HG03571 (cell line): ENCODE measurements around the gene CROCC2.

Experiments
- ATAC-seq: cut with Tn5 transposase; IDR thresholded peaks from one replicate; pipeline ENCODE4 v1.9.1; 2021; ENCODE audit not compliant: unreplicated experiment

The CROCC2 gene

DNA sequence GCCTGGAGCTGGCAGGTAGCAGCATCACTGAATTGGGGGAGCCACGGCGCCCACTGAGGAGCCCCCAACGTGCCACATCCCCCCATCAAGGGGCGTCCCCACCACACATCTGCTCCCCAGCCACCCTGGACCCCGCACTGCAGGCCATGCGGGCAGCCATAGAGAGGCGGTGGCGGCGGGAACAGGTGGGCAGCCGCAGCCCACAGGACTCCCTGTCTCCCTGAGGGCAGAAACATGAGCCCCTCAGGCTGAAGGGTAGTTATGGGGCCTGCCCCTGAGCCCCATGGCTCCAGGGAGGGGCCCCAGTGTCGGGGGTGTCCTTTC lies 26.6 kb downstream of the CROCC2 start:
- no peak for ATAC-seq

GRCh38 chr2:240933048-240933965 lies 27.2 kb downstream of the CROCC2 start:
- no peak for ATAC-seq

DNA sequence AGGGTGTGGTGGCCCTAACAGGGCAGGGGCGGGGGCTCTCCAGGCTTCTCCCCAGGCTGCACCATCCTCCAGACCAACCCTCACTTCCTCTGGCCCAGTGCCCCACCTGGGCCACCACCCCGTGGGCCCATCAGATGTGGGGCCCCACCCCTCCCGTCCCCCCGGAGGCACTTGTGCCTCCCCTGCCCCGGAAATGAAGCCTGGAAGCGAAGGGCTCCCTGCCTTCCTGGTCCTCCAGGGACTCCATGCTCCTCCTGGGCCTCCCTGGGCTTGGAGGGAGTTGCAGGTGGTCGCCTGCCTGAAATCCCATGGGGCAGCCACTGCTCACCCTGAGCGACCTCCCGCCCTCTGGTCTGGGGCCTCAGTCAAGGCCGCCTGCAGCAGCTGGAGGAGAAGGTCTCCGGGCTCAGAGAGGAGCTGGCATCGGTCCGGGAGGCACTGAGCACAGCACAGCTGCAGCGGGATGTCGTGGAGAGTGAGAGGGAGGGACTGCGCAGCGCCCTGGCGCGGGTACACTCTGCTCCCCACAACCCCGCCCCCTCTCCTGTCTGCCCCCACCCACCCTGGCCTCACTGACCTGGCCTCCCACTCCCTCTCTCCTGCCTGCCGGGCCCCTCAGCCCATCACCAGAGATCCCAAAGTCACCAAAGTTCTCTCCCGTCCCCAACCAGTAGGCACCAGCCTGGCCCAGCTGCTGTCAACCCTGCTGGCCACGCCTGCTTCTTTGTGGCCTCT lies 28.0 kb downstream of the CROCC2 start:
- no peak for ATAC-seq

- ATAC-seq: no peak
These were observed 28.6 kb downstream of the CROCC2 start for GRCh38 chr2:240934701-240935102.

DNA sequence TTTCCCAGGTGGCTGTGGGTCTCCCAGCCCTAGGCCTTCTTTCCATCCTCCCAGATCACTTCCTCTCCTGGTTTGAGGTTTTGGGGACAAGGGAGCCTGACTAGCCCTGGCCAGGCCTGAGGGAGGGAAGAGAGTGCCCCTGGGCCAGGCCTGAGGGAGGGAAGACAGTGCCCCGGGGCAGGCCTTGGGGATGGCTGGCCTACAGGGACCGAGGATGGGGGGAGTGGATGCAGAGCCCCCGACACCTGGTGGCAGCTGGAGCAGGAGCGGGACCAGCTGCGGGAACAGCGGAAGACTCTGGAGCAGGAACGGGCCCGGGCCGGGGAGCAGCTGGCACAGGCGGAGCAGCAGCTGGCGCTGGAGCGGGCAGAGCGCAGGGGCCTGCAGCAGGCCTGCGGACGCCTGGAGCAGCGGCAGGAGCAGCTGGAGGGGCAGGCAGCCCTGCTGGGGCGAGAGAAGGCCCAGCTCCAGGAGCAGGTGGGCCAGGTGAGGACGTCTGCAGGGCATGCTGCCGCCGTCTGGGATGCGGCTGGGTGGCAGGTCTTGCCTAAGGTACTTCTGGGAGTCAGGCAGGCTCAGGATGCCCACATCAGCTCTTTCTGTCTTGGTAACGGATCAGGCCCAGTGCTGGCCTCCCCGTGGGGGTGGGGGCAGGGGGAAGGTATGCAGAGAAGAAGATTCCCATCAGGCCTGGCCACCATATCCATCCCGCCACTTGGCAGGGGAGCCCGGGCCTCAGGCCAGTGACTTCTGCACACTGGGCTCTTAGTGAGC lies 29.2 kb downstream of the CROCC2 start:
- no peak for ATAC-seq

GRCh38 chr2:240936106-240936505 lies 30.0 kb downstream of the CROCC2 start:
- ATAC-seq: no peak

DNA sequence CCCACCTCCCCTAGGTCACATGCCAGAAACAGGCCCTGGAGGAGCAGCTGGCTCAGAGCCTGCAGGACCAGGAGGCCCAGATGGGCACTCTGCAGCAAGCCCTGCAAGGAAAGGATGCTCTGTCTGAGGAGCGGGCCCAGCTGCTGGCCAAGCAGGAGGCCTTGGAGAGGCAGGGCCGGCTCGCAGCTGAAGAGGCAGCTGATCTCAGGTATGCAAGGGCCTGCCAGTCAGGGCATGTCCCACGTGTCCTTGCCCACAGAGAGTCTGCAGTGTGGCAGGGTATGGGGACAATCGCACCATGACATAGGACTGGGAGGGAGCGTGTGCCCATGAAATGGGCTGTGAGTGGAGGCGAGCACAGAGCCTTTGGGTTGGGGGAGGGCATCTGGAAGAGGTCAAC lies 39.9 kb downstream of the CROCC2 start:
- no peak for ATAC-seq

DNA sequence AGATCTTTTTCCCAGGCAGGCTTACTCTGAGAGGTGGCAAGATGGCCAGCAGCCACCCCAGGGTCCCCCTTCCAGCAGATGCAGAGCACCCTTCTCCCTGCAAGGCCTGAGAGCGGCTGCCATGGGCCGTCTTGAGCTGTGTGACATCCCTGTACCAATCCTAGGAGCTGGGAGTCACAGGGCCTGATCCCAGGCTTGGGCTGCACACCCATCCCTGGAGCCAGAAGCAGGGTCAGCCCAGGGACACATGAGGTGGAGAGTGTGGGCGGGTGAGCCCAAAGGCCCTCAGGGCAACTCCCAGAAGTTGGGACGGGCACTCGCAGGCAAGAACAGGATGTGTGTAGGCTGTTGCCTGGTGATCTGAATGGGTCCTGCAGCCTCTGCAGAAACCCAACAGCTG lies 40.5 kb downstream of the CROCC2 start:
- no peak for ATAC-seq

DNA sequence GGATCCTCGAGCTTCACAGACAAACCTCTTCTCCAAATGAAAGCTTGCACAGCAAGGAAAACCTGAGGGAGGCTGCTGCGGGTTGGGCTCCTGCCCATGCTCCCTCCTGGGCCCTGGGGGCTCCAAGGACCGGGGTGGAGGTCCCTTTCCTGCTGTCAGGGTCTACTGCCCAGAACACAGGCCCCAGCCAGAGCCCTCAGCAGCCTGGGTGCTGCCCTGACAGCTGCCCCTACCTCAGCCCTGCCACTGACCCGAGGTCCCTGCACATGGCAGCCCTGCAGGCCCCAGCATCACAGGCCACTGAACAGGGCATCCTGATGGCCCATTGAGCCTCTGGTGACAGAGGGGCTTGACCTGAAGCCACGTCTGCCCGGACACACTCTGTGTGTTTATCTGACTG lies 41.0 kb downstream of the CROCC2 start:
- ATAC-seq: no peak

GRCh38 chr2:240947607-240948006 lies 41.5 kb downstream of the CROCC2 start:
- no peak for ATAC-seq

DNA sequence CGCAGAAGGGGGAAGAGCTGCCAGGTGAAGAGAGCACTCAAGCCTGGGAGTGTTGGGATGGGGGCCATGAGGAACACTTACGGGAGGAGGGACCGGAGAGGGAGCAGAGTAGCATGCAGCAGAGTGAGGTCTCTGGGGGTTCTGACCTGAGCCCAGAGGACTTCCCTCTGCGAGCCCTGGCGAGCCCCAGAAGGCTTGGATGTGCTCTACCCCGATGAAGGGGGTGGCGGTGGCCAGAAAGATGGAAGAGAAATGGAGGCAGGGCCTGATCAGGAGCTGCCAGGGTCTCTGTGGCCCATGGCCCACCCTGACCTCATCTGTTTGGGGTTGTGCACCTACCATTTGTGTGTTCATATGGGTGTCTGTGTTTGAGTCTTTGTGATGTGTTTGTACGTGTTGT lies 42.0 kb downstream of the CROCC2 start:
- no peak for ATAC-seq

DNA sequence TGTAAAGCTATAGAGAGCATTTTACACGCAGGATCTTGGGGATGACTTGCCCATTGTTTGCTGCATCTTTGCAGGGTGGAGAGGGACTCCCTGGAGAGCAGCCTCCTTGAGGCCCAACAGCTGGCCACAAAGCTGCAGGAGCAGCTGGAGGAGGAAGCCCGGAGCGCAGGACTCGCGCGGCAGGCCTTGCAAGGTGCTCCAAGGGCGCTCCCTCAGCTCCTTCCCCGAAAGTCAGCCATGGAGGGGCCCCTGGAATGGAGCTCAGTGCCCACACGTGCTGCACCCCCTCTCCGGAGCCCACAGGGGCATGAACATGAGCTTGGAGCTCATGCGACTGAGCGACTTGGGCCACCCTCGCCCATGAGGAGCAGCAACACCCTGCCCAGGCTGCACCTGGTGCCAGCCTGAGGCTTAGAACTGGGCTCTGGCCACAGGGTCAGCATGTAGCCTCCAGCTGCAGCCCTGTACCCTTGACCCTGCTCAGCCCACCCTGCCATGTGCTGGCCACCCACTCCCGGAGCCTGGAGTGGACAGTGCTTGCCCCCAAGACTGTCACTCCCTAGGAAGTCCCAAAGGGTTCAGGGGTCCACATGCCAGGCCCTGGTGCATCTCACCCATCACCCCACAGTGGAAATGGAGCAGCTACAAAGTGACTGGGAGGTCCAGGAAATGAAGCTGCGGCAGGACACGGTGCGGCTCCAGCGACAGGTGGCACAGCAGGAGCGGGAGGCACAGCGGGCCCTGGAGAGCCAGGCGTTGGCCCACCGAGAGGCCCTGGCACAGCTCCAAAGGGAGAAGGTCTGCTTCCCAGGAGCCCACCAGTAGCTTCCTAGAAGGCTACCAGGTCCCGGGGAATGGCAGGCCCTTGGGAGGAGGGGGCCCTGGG lies 43.0 kb downstream of the CROCC2 start:
- no peak for ATAC-seq

DNA sequence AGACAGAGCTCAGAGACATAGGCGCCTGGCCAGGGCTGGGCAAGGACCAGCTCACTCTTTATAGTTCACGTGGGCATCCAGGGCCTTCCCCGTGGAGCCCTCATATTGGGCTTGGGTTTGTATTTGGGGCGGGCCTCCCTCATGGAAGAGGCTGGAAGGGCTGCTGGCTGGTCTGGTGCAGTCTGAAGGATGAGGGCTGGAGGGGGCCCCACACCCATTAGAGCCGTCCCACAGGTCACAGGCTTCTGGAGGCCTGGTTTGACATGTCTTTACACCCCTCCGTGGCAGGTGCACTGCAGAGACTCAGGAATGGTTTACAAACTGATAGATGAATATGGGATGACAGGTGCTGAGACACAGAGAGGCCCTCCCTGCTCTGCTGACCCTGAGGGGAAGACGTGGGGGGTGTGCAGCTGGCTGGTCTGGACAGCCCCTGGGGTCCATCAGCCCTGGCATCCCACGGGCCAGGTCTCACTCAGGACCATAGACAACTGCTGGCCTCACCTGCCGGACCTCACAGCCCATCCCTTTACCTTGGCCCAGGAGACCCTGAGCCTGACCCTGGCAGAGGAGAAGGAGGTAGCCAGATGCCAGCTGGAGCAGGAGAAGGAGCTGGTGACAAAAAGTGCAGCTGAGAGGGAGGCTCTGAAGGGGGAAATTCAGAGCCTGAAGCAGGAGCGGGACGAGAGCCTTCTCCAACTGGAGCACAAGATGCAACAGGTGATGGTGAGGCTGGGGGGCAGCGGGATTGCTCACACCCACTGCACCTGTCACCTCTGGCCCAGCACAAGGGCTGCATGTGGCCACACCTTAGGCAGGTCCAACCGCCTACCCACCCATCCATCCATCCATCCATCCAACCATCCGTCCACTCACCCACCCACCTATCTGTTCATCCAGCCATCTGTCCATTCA lies 43.9 kb downstream of the CROCC2 start:
- ATAC-seq: no peak

DNA sequence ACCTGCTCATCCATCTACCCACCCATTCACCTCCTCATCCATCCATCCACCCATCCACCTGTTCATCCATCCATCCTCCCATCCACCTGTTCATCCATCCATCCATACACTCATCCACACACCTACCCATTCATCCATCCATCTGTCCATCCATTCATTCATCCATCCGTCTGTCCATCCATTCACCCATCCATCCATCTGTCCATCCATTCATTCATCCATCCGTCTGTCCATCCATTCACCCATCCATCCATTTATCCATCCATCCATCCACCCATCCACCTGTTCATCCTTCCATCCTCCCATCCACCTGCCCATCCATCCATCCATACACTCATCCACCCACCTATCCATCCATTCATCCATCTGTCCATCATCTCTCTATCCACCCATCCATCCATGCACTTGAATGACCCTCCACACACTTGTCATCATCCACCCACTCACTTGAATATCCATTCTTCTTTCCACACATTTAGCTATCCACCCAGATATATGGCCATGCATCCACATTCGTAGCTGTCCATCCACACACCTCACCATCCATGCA lies 45.0 kb downstream of the CROCC2 start:
- ATAC-seq: no peak

DNA sequence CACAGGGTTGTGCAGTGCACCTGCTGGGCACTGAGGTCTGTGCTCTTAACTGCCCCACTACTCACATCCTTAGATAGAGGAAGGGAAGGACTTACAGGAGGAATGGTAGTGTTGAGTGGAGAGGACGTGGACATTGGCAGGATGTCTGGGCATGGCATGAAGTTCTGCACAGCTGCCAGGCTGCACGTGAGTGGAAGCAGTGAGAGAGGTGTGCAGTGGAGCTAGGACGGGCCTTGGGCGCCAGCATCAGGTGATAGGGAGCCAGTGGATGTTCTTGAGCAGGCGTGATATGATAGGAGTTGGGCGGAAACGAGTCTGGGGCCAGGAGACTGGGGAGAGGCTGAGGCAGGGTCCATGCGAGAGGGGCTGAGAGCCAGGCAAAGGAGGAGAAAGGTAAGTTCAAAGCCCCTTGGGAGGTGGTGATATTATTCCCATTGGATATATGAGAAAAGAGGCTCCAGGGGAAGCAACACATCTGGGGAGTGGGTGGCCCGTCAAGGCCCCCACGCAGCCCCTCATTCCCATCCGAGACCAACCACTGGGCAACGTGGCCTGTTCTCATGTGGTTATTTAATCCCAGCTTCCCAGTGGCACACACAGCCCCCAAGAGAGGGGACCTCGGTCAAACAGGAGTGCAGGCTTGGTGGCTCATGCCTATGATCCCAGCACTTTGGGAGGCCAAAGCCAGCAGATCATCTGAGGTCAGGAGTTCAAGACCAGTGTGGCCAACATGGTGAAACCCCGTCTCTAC lies 46.5 kb downstream of the CROCC2 start:
- ATAC-seq: no peak

GRCh38 chr2:240953426-240954410 lies 47.6 kb downstream of the CROCC2 start:
- ATAC-seq: no peak
